ENCODE results near the gene NSF.
A peak's percentile ranks its signal among the peaks of the same experiment; 100 is the strongest.
"Not testable (repeated sequence)": the region's sequence is repeated elsewhere in the genome, so short reads cannot be mapped to it uniquely, and the experiment has no call there.

NSF gene

GRCh38 chr17:46623790-46624189 is 33.3 kb downstream of the NSF start:
- H3K4me3 ChIP-seq; DNase-seq (ENCODE audit: low spot score); H3K27ac ChIP-seq: not testable (repeated sequence)

DNA sequence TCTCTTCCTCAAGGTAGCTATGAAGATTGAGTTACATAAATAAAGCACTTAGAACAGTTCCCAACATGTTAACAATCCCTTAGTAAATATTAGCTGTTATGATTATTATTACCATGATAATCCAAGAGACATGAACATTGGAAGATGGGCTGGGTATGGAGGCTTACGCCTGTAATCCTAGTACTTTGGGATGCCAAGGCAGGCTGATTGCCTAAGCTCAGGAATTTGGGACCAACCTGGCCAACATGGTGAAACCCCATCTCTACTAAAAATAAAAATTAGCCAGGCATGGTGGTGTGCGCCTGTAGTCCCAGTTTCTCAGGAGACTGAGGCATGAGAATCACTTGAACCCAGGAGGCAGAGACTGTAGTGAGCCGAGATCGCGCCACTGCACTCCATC is 34.3 kb downstream of the NSF start:
- H3K27ac ChIP-seq; DNase-seq (ENCODE audit: low spot score); H3K4me3 ChIP-seq: not testable (repeated sequence)

- DNase-seq (ENCODE audit: low spot score); H3K27ac ChIP-seq; H3K4me3 ChIP-seq: not testable (repeated sequence)
These were observed 37.0 kb downstream of the NSF start for GRCh38 chr17:46627452-46627851.

DNA sequence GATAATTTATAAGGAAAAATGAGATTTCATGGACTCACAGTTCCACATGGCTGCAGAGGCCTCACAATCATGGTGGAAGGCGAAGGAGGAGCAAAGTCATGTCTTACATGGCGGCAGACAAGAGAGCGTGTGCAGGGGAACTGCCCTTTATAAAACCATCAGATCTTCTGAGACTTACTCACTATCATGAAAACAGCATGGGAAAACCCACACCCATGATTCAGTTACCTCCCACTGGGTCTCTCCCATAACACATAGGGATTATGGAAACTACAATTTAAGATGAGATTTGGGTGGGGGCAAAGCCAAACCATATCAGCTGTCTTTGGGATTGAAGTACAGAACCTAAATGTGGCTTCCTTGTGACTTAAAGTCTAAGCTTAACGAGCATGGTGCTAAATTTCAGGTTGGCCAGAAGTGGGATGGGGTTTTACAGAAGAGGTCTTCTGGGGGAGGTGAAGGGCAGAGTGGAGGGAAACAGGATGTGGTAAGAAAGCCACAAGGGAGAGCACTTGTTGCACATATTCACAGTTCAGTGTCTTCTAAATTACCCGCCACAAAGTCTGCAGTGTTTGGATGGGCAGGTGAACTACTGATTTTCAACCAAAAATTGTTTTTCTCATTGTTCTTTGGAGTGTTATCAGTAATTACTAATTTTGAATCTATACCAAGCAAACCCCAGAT is 38.4 kb downstream of the NSF start:
- not testable (repeated sequence) for H3K4me3 ChIP-seq, H3K27ac ChIP-seq

DNA sequence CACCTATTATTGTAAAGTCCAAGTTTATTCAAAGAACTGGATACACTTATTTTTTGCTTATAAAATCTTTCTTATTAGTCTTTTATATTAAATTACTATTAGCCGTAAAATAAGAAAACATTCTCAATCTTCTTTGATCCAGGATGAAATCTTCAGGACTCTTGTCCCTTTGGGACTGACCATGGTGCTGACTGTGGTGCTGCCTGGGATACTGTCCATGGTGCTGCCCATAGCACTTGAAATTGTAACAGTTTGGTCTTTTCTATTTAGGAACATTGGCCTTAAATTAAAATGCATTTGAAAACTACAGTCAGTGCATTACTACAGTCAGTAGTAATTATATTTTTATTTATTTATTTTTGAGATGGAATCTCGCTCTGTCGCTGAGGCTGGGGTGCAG is 41.7 kb downstream of the NSF start:
- DNase-seq (ENCODE audit: low spot score); H3K27ac ChIP-seq; H3K4me3 ChIP-seq: not testable (repeated sequence)

More for the DNA sequence above, 38.4 kb downstream of the NSF start:
- not testable (repeated sequence) for DNase-seq (ENCODE audit: low spot score)

GRCh38 chr17:46634844-46635243 is 44.4 kb downstream of the NSF start:
- H3K27ac ChIP-seq; DNase-seq (ENCODE audit: low spot score); H3K4me3 ChIP-seq: not testable (repeated sequence)

DNA sequence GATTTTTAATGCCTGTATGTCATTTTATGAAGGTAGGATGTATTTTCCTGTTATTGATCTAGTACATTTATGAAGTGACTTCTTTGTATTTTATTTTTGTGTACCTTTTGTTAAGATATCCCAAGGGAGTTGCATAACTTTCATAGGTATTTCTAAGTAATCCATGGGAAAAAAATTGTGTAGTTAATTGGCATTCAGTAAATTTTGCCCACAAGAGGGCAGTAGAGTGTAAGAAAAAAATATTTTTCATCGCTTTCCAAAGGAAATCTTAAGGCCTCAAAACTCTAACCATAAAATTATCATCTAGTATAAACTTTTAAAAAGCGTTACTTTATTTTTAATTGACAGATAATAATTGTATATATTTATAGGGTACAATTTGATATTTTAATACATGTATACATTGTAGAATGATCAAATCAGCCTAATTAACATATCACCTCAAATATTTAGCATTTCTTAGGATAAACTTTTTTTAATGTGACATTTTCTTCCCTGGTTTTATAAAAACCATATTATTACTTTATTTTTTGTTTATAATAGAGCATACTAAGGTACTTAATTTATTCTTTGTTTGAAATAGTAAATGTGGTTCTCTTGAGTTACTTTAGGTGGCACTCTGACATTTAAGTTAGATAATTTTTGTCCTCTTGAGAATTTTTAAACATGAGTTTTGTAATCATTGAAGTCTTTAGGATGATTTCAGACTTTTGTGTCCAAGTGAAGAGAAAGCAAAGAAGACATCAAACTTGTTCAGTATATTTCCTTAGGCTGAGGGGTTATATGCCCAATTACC is 51.6 kb downstream of the NSF start:
- H3K4me3 ChIP-seq; H3K27ac ChIP-seq; DNase-seq (ENCODE audit: low spot score): not testable (repeated sequence)

- not testable (repeated sequence) for H3K4me3 ChIP-seq; DNase-seq (ENCODE audit: low spot score); H3K27ac ChIP-seq
These were observed 56.8 kb downstream of the NSF start for GRCh38 chr17:46647251-46647650.

- DNase-seq (ENCODE audit: low spot score); H3K4me3 ChIP-seq; H3K27ac ChIP-seq: not testable (repeated sequence)
These were observed 57.3 kb downstream of the NSF start for GRCh38 chr17:46647688-46648278.

DNA sequence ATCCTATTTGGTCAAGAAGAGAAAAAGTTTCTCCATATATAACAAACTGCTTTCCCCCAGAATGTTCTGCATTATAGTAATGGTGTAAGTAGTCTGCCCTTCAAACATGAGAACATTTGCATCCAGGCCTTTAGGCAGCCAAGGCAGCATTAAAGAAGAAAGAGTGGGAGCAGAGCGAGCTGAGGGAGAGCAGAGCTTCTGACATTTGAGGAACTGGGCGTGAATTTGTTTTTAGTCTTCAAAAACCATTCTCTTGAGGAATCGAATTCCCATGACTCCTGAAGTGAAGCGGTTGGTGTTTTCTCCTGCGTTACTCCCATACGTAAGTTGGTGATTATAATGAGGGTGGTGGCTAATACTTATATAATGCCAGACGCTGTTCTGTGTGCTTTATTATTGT is 58.8 kb downstream of the NSF start:
- not testable (repeated sequence) for H3K4me3 ChIP-seq; DNase-seq (ENCODE audit: low spot score); H3K27ac ChIP-seq

DNA sequence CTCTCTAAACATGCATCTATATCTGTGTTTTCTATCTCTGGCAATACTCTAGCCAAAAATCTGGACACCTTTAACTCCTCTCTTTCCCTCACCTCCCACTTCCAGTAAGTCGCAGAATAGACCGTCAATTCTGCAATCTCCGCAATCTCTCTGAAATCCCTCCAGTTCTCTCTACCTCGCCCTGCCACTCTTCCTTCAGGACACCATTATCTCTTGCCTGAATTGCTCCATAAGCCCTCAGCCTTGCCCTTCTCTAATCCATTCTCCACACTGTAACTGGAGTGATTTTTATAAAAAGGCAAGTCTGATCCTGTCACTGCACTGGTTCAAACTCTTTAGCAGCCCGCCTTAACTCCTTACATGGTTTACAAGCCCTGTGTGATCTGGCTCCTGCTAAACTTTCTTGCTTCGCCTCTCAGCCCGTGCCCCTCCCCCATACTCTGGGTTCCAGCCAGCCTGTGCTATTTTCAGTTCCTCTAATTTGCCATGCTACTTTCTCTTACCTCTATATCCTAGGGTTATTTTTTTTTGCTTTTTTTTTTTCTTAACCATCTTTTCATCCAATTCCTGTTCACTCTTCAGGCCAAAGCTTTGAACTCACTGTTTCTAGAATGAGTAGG is 61.7 kb downstream of the NSF start:
- H3K27ac ChIP-seq; H3K4me3 ChIP-seq; DNase-seq (ENCODE audit: low spot score): not testable (repeated sequence)

DNA sequence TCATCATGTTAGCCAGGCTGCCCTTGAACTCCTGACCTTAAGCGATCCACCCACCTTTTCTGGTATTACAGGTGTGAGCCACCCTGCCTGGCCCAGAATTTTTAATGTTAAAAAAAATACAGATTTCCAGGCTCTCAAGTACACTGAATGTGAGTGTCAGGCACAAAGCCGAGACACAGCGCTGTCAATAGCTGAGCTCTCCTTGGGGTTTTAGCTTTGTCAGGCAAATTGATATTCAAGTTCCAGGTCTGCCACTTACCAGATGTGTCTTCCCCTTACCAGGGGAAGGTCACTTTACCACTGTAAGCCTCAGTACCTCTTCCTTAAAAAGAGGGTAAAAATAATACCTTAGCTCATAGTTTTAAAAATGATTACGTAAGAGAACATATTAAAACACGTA is 67.8 kb downstream of the NSF start:
- DNase-seq (ENCODE audit: low spot score); H3K4me3 ChIP-seq; H3K27ac ChIP-seq: not testable (repeated sequence)

DNA sequence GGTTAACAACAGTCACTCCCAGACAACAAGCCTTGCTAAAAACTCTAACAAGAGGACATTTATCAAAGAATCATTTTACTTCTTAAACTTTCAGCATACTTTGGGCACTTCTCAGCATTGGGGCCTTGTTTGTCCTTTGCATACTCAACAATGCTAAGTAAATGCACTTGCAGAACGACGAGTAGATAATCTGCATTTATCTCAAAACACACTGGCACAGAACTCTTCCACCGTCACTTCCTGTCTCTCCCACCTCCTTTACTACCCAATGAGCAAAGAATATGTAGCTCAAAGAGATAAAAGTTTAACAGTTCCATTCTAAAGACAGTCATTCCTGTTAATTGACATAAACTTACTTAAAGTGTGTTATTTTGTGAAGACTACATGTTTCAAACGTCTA is 69.2 kb downstream of the NSF start:
- H3K27ac ChIP-seq; DNase-seq (ENCODE audit: low spot score); H3K4me3 ChIP-seq: not testable (repeated sequence)

DNA sequence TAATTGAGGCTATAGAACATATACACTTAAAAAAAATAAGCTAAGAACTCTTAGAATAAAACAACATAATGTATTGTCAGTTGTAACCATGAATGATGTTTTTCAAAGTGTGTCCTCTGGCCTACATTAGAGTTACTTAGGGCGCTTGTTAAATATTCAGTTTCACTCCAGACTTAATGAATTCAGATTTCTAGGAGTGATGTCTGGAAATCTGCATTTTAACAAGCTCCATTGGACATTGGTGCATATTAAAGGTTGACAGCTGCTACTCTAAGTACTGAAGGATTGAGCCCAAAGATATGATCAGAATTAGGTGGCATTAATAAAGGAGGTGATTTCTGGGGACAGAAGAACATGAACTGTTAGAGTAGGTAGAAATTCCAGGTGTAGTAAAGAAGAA is 72.7 kb downstream of the NSF start:
- not testable (repeated sequence) for DNase-seq (ENCODE audit: low spot score); H3K4me3 ChIP-seq; H3K27ac ChIP-seq

DNA sequence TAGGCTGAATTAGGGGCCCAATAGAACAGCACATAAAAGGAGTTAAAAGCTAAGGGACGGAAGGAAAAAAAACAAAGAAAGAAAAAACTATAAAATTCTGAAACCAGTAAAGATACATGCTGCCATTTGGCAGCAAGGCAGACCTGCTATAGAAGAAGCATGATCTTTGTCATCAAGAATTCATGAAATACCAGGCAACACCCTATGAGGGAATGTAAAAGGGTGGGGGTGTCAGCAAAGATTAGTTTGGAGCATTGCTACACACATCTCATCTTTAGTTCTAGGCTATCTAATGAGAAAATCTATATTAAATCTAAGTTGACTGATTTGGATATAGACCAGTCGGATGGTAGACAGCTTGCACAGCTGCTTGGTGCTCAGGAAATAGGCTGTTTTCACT is 73.1 kb downstream of the NSF start:
- not testable (repeated sequence) for H3K27ac ChIP-seq; H3K4me3 ChIP-seq; DNase-seq (ENCODE audit: low spot score)

- not testable (repeated sequence) for H3K4me3 ChIP-seq, H3K27ac ChIP-seq
- peak; percentile 33 for DNase-seq (ENCODE audit: low spot score)
These were observed 75.5 kb downstream of the NSF start for GRCh38 chr17:46665969-46666368.

GRCh38 chr17:46670789-46671188 is 80.3 kb downstream of the NSF start:
- H3K4me3 ChIP-seq; H3K27ac ChIP-seq; DNase-seq (ENCODE audit: low spot score): not testable (repeated sequence)

GRCh38 chr17:46672777-46673176 is 82.3 kb downstream of the NSF start:
- not testable (repeated sequence) for H3K27ac ChIP-seq; H3K4me3 ChIP-seq; DNase-seq (ENCODE audit: low spot score)

- H3K4me3 ChIP-seq; H3K27ac ChIP-seq; DNase-seq (ENCODE audit: low spot score): not testable (repeated sequence)
These were observed 87.3 kb downstream of the NSF start for GRCh38 chr17:46677819-46678218.
